ENCODE results near the gene C2orf92.

DNA sequence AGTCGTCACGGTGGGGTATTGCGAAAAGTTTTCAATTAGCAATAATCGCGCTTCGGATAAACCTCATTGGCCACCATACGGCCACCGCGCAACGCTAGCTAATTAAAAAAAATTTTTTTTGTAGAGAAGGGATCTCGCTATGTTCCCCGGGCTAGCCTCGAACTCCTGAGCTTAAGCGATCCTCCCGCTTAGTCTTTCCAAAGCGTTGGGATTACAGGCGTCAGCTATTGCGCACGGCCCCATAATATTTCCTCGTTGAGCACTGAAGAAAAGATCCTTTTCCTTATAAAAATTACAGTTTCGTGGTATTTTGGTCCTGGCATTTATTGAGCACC, 4.9 kb upstream of the C2orf92 start:
- TF ChIP-seq EZH2 (IDR thresholded peaks at IDR 0.05; ENCODE audit: borderline replicate concordance, low read depth, low read length, severe bottlenecking) (no peak), POLR2AphosphoS5 (IDR thresholded peaks at IDR 0.05; ENCODE audit: insufficient read depth, low read depth, low read length) (no peak), POLR2A (IDR thresholded peaks at IDR 0.05; ENCODE audit: low read depth, low read length) (no peak), JUN (IDR thresholded peaks at IDR 0.05; ENCODE audit: borderline replicate concordance, insufficient read depth, insufficient read length, low read depth) (no peak), FOS (IDR thresholded peaks at IDR 0.05; ENCODE audit: borderline replicate concordance, insufficient read depth, low read length) (no peak)
- TF ChIP-seq, protein P1, sequence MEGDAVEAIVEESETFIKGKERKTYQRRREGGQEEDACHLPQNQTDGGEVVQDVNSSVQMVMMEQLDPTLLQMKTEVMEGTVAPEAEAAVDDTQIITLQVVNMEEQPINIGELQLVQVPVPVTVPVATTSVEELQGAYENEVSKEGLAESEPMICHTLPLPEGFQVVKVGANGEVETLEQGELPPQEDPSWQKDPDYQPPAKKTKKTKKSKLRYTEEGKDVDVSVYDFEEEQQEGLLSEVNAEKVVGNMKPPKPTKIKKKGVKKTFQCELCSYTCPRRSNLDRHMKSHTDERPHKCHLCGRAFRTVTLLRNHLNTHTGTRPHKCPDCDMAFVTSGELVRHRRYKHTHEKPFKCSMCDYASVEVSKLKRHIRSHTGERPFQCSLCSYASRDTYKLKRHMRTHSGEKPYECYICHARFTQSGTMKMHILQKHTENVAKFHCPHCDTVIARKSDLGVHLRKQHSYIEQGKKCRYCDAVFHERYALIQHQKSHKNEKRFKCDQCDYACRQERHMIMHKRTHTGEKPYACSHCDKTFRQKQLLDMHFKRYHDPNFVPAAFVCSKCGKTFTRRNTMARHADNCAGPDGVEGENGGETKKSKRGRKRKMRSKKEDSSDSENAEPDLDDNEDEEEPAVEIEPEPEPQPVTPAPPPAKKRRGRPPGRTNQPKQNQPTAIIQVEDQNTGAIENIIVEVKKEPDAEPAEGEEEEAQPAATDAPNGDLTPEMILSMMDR (IDR thresholded peaks at IDR 0.05; ENCODE audit: extremely low read depth in 1 of 2, insufficient read depth in 1 of 2, low read depth in 1 of 2, low read length in 2 of 2) = no peak
- TF ChIP-seq, protein P2, sequence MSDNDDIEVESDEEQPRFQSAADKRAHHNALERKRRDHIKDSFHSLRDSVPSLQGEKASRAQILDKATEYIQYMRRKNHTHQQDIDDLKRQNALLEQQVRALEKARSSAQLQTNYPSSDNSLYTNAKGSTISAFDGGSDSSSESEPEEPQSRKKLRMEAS (IDR thresholded peaks at IDR 0.05; ENCODE audit: insufficient read depth, insufficient read length) = no peak

Measured in endothelial cell of umbilical vein (primary cell).